Smooth muscle cell (in vitro differentiated cells): ENCODE results near the gene CES2. TPM values are rescaled to one million over a fixed set of nuclear protein-coding genes. Genes with fewer than 3 reads are reported as not detected.

Experiments used
- DNase-seq: peaks from one replicate; lab custom pipeline; 2025; ENCODE audit not compliant: unreplicated experiment; lab: John Stamatoyannopoulos, UW
- H2AFZ ChIP-seq: fragments of 200-600 bp; sonication (generic); 2 replicates; pipeline ENCODE4 v1.6.0; 2016; ENCODE audit warnings: antibody characterized with exemption, low read depth, mild to moderate bottlenecking
- H3F3A ChIP-seq: fragments of 200-600 bp; sonication (generic); 2 replicates; pipeline ENCODE4 v1.6.0; 2017; ENCODE audit warnings: antibody characterized with exemption, low read depth
- H3K27ac ChIP-seq: fragments of 200-600 bp; sonication (generic); 2 replicates; pipeline ENCODE4 v1.5.1; 2016; ENCODE audit warnings: low read depth, mild to moderate bottlenecking
- H3K27me3 ChIP-seq: fragments of 200-600 bp; sonication (generic); 2 replicates; pipeline ENCODE4 v1.6.1; 2016; ENCODE audit warnings: low read depth, mild to moderate bottlenecking
- H3K36me3 ChIP-seq: fragments of 200-600 bp; sonication (generic); 2 replicates; pipeline ENCODE4 v1.5.1; 2016; ENCODE audit warnings: low read depth
- H3K4me1 ChIP-seq: fragments of 200-600 bp; sonication (generic); 2 replicates; pipeline ENCODE4 v1.5.1; 2016; ENCODE audit warnings: low read depth
- H3K4me2 ChIP-seq: fragments of 200-600 bp; sonication (generic); 2 replicates; pipeline ENCODE4 v1.6.0; 2016; ENCODE audit warnings: mild to moderate bottlenecking
- H3K4me3 ChIP-seq: fragments of 200-600 bp; sonication (generic); 2 replicates; pipeline ENCODE4 v1.5.1; 2016; ENCODE audit warnings: mild to moderate bottlenecking
- H3K79me2 ChIP-seq: fragments of 200-600 bp; sonication (generic); 2 replicates; pipeline ENCODE4 v1.6.0; 2016; ENCODE audit warnings: low read depth, mild to moderate bottlenecking
- H3K9ac ChIP-seq: fragments of 200-600 bp; sonication (generic); 2 replicates; pipeline ENCODE4 v1.6.0; 2016; ENCODE audit warnings: low read depth
- H3K9me3 ChIP-seq: fragments of 200-600 bp; sonication (generic); replicated peaks from 2 replicates; pipeline ENCODE4 v1.5.1; 2016; ENCODE audit warnings: low read depth
- H4K20me1 ChIP-seq: fragments of 200-600 bp; sonication (generic); 2 replicates; pipeline ENCODE4 v1.6.0; 2016; ENCODE audit warnings: low read depth
- WGBS: methylation state at CpG from one replicate; pipeline ENCODE4 v1.1.7; 2016; ENCODE audit warnings: low lambda C conversion rate; 5-methylcytosine and 5-hydroxymethylcytosine counted together
- polyA plus RNA-seq: library from polyadenylated mRNA; unstranded; fragments of >200 nt; fragmentation: Nextera tagmentation; extraction: Ambion mirVana; gene quantifications from 2 replicates; pipeline ENCODE4 v1.2.1, GENCODE V29; 2016
- total RNA-seq: library from RNA; depleted of rRNA; stranded (reverse); fragments of >200 nt; gene quantifications from 2 replicates; pipeline ENCODE4 v1.2.3, GENCODE V29; 2014
- TF ChIP-seq, protein P1 (sequence below): fragments of 200-600 bp; sonication (generic); IDR thresholded peaks from 2 replicates; pipeline ENCODE4 v1.5.1; 2017; ENCODE audit warnings: borderline replicate concordance, mild to moderate bottlenecking, antibody characterized with exemption; ENCODE audit not compliant: insufficient read depth, poor library complexity, severe bottlenecking

Gene CES2
- total and polyA plus RNA-seq, 2 experiments from 2014 or later: 12.1 to 26.9 TPM

DNA sequence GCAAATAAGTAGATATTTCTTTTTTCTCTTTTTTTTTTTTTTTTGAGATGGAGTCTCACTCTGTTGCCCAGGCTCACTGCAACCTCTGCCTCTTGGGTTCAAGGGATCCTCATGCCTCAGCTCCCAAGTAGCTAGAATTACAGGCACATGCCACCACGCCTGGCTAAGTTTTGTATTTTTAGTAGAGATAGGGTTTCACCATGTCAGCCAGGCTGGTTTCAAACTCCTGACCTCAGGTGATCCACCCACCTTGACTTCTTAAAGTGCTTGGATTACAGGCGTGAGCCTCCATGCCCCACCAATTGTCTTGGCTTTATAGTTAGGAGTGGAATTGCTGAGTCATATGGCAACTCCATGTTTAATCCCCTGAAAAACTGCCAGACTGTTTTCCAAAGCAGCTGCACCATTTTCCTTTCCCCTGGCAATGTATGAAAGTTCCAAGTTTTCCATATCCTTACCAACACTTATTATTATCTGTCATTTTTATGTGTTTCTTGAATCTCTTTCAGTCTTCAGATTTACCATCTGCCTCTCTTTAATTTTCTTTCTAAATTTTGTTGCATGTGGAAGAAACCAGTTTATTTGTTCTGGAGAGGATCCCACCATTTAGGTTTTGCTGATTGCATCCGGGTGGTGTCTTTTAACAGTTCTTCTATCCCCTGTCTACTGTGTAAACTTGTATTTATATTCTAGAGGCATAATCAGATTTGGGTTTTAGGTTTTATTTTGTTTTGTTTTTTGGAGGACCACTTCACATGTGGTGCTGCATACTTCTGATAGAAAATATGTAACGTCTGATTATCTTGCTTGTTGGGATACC, 15.9 kb downstream of the CES2 start:
- no peaks in the 10 kb centered on the region for H3K4me1 ChIP-seq
- no peak overlapping the region for H3K4me2 ChIP-seq
- H3K79me2 ChIP-seq: no peaks in the 10 kb centered on the region
- H3K9ac ChIP-seq: no peak overlapping the region
- WGBS: 83% methylated on average over 4 of the region's 4 CpGs
- H3K27me3 ChIP-seq: peaks cover 20% of the 10 kb centered on the region
- no peaks in the 10 kb centered on the region for H3K9me3 ChIP-seq
- H3F3A ChIP-seq: no peaks in the 10 kb centered on the region
- H2AFZ ChIP-seq: no peak overlapping the region
- no peak for DNase-seq
- H3K27ac ChIP-seq: no peak overlapping the region
- no peak overlapping the region for H3K4me3 ChIP-seq
- no peaks in the 10 kb centered on the region for H4K20me1 ChIP-seq
- H3K36me3 ChIP-seq: no peaks in the 10 kb centered on the region
- TF ChIP-seq, protein P1, sequence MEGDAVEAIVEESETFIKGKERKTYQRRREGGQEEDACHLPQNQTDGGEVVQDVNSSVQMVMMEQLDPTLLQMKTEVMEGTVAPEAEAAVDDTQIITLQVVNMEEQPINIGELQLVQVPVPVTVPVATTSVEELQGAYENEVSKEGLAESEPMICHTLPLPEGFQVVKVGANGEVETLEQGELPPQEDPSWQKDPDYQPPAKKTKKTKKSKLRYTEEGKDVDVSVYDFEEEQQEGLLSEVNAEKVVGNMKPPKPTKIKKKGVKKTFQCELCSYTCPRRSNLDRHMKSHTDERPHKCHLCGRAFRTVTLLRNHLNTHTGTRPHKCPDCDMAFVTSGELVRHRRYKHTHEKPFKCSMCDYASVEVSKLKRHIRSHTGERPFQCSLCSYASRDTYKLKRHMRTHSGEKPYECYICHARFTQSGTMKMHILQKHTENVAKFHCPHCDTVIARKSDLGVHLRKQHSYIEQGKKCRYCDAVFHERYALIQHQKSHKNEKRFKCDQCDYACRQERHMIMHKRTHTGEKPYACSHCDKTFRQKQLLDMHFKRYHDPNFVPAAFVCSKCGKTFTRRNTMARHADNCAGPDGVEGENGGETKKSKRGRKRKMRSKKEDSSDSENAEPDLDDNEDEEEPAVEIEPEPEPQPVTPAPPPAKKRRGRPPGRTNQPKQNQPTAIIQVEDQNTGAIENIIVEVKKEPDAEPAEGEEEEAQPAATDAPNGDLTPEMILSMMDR: no peak

DNA sequence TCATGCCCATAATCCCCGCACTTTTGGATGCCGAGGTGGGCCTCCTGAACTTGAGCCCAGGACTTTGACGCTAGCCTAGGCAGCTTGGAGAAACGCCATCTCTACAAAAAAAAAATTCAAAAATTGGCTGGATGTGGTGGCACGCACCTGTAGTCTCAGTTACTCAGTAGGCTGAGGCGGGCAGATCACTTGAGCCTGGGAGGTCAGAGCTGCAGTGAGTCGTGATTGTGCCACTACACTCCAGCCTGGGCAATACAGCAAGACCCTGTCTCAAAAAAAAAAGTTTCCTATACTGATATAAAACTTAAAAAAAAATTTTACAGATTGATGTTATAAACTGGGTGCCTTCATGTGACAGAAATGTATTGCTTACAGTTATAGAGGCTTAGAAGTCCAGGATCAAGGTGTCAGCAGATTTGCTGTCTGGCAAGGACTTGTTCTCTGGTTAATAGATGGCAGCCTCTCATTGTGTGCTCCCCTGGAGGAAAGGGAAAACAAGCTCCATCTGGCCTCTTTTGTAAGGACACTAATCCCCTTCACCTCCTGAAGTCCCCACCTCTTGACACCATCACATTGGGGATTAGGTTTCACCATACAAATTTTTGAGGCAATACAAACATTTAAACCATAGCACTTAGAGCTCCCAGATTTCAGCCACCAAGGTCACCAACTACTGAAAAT, 17.3 kb downstream of the CES2 start:
- Histone ChIP-seq H3F3A (no peaks in the 10 kb centered on the region), H3K27ac (no peak overlapping the region), H3K4me3 (no peak overlapping the region), H3K4me2 (no peak overlapping the region), H3K27me3 (peaks cover 20% of the 10 kb centered on the region), H3K9ac (no peak overlapping the region), H4K20me1 (no peaks in the 10 kb centered on the region), H3K36me3 (no peaks in the 10 kb centered on the region), H3K9me3 (no peaks in the 10 kb centered on the region), H3K79me2 (no peaks in the 10 kb centered on the region), H3K4me1 (no peaks in the 10 kb centered on the region), H2AFZ (no peak overlapping the region)
- 90% methylated on average over 7 of the region's 7 CpGs for WGBS
- no peak for DNase-seq
- TF ChIP-seq, protein P1: no peak

DNA sequence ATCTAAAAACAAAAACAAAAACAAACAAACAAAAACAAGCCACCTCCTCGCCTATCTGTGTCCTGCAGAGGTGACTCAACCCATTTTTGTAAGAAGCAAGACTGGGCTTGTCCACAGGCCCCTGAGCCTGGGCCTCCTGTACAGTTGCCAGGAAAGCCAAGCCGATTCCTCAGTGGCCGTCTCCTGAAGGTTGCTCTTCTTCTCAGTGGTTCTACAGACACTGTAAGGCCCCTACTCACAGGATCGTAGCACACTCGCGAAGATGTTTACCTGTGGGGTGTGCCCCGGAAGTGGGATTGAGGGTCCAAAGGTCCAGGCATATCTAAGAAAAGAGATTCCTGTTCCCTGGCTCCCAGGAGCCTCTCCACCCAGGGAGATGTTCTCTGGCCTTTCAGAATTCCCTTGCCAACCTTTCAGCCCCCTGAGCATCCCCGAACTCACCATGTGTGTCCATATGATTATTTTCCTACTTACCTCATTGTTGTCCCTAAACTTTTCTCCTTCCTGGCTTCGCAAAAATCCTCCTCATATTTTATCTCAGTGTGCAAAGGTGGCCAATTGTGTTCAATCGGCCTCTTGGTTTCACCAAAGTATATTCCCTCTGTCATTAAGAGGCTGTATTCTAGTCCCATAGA, 18.3 kb downstream of the CES2 start:
- H2AFZ ChIP-seq: no peak overlapping the region
- no peak overlapping the region for H3K4me2 ChIP-seq
- no peaks in the 10 kb centered on the region for H4K20me1 ChIP-seq
- no peak for DNase-seq
- no peak overlapping the region for H3K4me3 ChIP-seq
- H3K36me3 ChIP-seq: no peaks in the 10 kb centered on the region
- H3K27me3 ChIP-seq: peaks cover 14% of the 10 kb centered on the region
- no peak overlapping the region for H3K27ac ChIP-seq
- H3K79me2 ChIP-seq: no peaks in the 10 kb centered on the region
- 79% methylated on average over 10 of the region's 10 CpGs for WGBS
- H3F3A ChIP-seq: no peaks in the 10 kb centered on the region
- H3K4me1 ChIP-seq: no peaks in the 10 kb centered on the region
- no peak overlapping the region for H3K9ac ChIP-seq
- TF ChIP-seq, protein P1: no peak
- no peaks in the 10 kb centered on the region for H3K9me3 ChIP-seq
